Right lobe of liver (tissue), 4 donors: ENCODE results near the gene SLC25A26.

ENCODE experiments used
- POLR2A ChIP-seq: fragments of 450-650 bp; IDR thresholded peaks from one replicate; pipeline ENCODE4 v1.6.1; 2017; ENCODE audit warnings: antibody characterized with exemption, mild to moderate bottlenecking
- TF ChIP-seq, protein P1 (sequence below), 4 donors: fragments of 200-600 bp in 3 of 4; fragments of 450-650 bp in 1 of 4; IDR thresholded peaks; one replicate each; pipeline versions ENCODE4 v1.5.1 to v1.8.0; 2016 to 2022; ENCODE audit warnings: antibody characterized with exemption in 4 of 4, mild to moderate bottlenecking in 2 of 4
- donor health status: DM: no; HTN: no; CAD: no.
- donor health status: DM: no; HTN: no; CAD: no.
- donor health status: DM: no; HTN: yes; CAD: no.

- TF ChIP-seq, protein P1, sequence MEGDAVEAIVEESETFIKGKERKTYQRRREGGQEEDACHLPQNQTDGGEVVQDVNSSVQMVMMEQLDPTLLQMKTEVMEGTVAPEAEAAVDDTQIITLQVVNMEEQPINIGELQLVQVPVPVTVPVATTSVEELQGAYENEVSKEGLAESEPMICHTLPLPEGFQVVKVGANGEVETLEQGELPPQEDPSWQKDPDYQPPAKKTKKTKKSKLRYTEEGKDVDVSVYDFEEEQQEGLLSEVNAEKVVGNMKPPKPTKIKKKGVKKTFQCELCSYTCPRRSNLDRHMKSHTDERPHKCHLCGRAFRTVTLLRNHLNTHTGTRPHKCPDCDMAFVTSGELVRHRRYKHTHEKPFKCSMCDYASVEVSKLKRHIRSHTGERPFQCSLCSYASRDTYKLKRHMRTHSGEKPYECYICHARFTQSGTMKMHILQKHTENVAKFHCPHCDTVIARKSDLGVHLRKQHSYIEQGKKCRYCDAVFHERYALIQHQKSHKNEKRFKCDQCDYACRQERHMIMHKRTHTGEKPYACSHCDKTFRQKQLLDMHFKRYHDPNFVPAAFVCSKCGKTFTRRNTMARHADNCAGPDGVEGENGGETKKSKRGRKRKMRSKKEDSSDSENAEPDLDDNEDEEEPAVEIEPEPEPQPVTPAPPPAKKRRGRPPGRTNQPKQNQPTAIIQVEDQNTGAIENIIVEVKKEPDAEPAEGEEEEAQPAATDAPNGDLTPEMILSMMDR (IDR thresholded peaks at IDR 0.05) = no peak
- no peak for TF ChIP-seq POLR2A
Measured at GRCh38 chr3:66394019-66394752, 173.4 kb downstream of the SLC25A26 start.
